ENCODE data around the gene UBL4A.

UBL4A gene

GRCh38 chrX:154486396-154487207 lies at the start of gene UBL4A:
UBL4A (minus strand) TSS chrX:154486615; CDS start chrX:154486584, 31 bp downstream.
- peak in 1 of 2 donors; percentile 24 for DNase-seq (ENCODE audit: low read depth in 2 of 2)

- DNase-seq (ENCODE audit: low read depth in 2 of 2), result no peak
Measured at GRCh38 chrX:154535892-154536291, 49.5 kb upstream of the UBL4A start.

GRCh38 chrX:154534526-154535322 lies 48.3 kb upstream of the UBL4A start:
- DNase-seq (ENCODE audit: low read depth in 2 of 2), result peak; percentile 74 to 82

GRCh38 chrX:154532690-154533089 lies 46.3 kb upstream of the UBL4A start:
- no peak for DNase-seq (ENCODE audit: low read depth in 2 of 2)

- DNase-seq (ENCODE audit: low read depth in 2 of 2), result no peak
Measured at GRCh38 chrX:154531626-154532025, 45.2 kb upstream of the UBL4A start.

- no peak for DNase-seq (ENCODE audit: low read depth in 2 of 2)
Measured at GRCh38 chrX:154530286-154530685, 43.9 kb upstream of the UBL4A start.

- DNase-seq (ENCODE audit: low read depth in 2 of 2), result no peak
Measured at GRCh38 chrX:154529206-154529612, 42.8 kb upstream of the UBL4A start.

- DNase-seq (ENCODE audit: low read depth in 2 of 2), result no peak
Measured at GRCh38 chrX:154526901-154527675, 40.7 kb upstream of the UBL4A start.

GRCh38 chrX:154525606-154526490 lies 39.4 kb upstream of the UBL4A start:
- no peak for DNase-seq (ENCODE audit: low read depth in 2 of 2)

- no peak for DNase-seq (ENCODE audit: low read depth in 2 of 2)
Measured at GRCh38 chrX:154519389-154519788, 33.0 kb upstream of the UBL4A start.

GRCh38 chrX:154517101-154517781 lies 30.8 kb upstream of the UBL4A start:
- no peak for DNase-seq (ENCODE audit: low read depth in 2 of 2)

- DNase-seq (ENCODE audit: low read depth in 2 of 2), result no peak
Measured at GRCh38 chrX:154516656-154517100, 30.3 kb upstream of the UBL4A start.

GRCh38 chrX:154515966-154516655 lies 29.7 kb upstream of the UBL4A start, which contains the start of gene FAM3A:
FAM3A (minus strand) TSS chrX:154516232; CDS start chrX:154515772, 460 bp downstream.
- DNase-seq (ENCODE audit: low read depth in 2 of 2), result peak; percentile 86 to 87

GRCh38 chrX:154515090-154515965 lies 28.9 kb upstream of the UBL4A start:
- no peak for DNase-seq (ENCODE audit: low read depth in 2 of 2)

GRCh38 chrX:154513716-154514115 lies 27.3 kb upstream of the UBL4A start:
- DNase-seq (ENCODE audit: low read depth in 2 of 2), result no peak

- DNase-seq (ENCODE audit: low read depth in 2 of 2), result no peak
Measured at GRCh38 chrX:154512879-154513553, 26.6 kb upstream of the UBL4A start.

GRCh38 chrX:154511761-154512160 lies 25.3 kb upstream of the UBL4A start:
- no peak for DNase-seq (ENCODE audit: low read depth in 2 of 2)

- DNase-seq (ENCODE audit: low read depth in 2 of 2), result no peak
Measured at GRCh38 chrX:154509455-154509854, 23.0 kb upstream of the UBL4A start.
